ENCODE data around the gene COQ8B.

DNA sequence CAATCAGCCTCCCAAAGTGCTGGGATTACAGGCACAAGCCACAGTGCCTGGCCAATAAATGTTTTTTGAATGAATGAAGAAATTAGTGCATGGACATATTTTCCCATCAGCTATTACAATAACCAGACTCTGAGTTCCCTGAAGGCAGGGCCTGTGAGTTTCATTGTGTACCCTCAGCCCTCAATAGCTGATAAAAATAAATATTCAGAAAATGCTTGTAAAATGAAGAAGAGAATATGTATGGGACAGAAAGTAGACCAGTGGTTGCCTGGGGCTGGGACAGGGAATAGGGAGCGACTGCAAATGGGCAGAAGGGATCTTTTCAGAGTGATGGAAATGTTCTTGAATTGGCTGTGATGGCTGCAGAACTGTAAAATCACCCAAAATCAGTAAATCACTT, 55.1 kb downstream of the COQ8B start:
- no peak for TF ChIP-seq POLR2A (IDR thresholded peaks at IDR 0.05)
- TF ChIP-seq CTCF (IDR thresholded peaks at IDR 0.05) = no peak

All from lower leg skin (tissue), 3 donors.